Measurements from ENCODE around the gene COLEC11.
"Not testable (repeated sequence)": the region's sequence is repeated elsewhere in the genome, so short reads cannot be mapped to it uniquely, and the experiment has no call there.

COLEC11 gene

GRCh38 chr2:3563521-3563976, 31.4 kb upstream of the COLEC11 start:
- DNase-seq (ENCODE audit: low read depth) = no peak
- no peak for TF ChIP-seq CTCF (IDR thresholded peaks at IDR 0.05; ENCODE audit: low read length, missing control alignments)
- H3K4me3 ChIP-seq (replicated peaks; ENCODE audit: low read depth, low read length) = no peak overlapping the region

- TF ChIP-seq CTCF (IDR thresholded peaks at IDR 0.05; ENCODE audit: low read length, missing control alignments) = no peak
- DNase-seq (ENCODE audit: low read depth) = no peak
- no peak overlapping the region for H3K4me3 ChIP-seq (replicated peaks; ENCODE audit: low read depth, low read length)
Measured at GRCh38 chr2:3565117-3565516, 29.8 kb upstream of the COLEC11 start.

GRCh38 chr2:3566806-3567205, 28.1 kb upstream of the COLEC11 start:
- DNase-seq (ENCODE audit: low read depth) = no peak
- no peak overlapping the region for H3K4me3 ChIP-seq (replicated peaks; ENCODE audit: low read depth, low read length)
- no peak for TF ChIP-seq CTCF (IDR thresholded peaks at IDR 0.05; ENCODE audit: low read length, missing control alignments)

- not testable (repeated sequence) for H3K4me3 ChIP-seq (replicated peaks; ENCODE audit: low read depth, low read length); DNase-seq (ENCODE audit: low read depth)
Measured at GRCh38 chr2:3569656-3570055, 25.3 kb upstream of the COLEC11 start.

- TF ChIP-seq CTCF (IDR thresholded peaks at IDR 0.05; ENCODE audit: low read length, missing control alignments) = no peak
- H3K4me3 ChIP-seq (replicated peaks; ENCODE audit: low read depth, low read length) = no peak overlapping the region
- DNase-seq (ENCODE audit: low read depth) = no peak
Measured at GRCh38 chr2:3571284-3571683, 23.6 kb upstream of the COLEC11 start.

GRCh38 chr2:3572620-3573019, 22.3 kb upstream of the COLEC11 start:
- DNase-seq (ENCODE audit: low read depth) = no peak
- no peak overlapping the region for H3K4me3 ChIP-seq (replicated peaks; ENCODE audit: low read depth, low read length)
- TF ChIP-seq CTCF (IDR thresholded peaks at IDR 0.05; ENCODE audit: low read length, missing control alignments) = no peak

- no peak for DNase-seq (ENCODE audit: low read depth)
- no peak for TF ChIP-seq CTCF (IDR thresholded peaks at IDR 0.05; ENCODE audit: low read length, missing control alignments)
- no peak overlapping the region for H3K4me3 ChIP-seq (replicated peaks; ENCODE audit: low read depth, low read length)
Measured at GRCh38 chr2:3574155-3574554, 20.8 kb upstream of the COLEC11 start.
